AG09319 (cell line): ENCODE data around the gene MED20.
A peak's percentile ranks its signal among the peaks of the same experiment; 100 is the strongest.

Experiments used
- DNase-seq: peaks from one replicate; pipeline ENCODE4 v3.0.0-alpha.2; 2010; ENCODE audit warnings: low read depth; ENCODE audit errors: extremely low read depth
- TF ChIP-seq, protein P1 (sequence below): IDR thresholded peaks from 2 replicates; pipeline ENCODE4 v1.5.1; 2011; ENCODE audit warnings: low read depth, mild to moderate bottlenecking, inconsistent platforms, low read length, moderate library complexity

The MED20 gene

DNA sequence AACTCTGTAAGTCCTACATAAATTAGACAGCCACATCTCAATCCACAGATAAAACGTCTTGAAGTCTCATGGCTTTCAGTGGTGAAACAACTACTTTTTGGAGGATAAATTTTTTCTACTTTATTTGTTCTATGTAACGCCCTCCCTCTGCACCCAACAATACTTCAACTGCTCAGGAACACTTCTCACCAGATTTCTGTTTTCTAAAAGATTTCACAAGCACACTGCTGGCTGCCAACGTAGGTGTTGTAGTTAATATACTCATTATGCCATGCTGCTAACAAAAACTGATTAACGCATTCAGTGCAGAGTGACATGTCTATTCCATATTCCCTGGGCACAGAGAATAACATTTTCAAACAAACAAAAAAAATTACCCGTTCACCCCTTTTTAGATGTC lies 36.0 kb downstream of the MED20 start:
- TF ChIP-seq, protein P1, sequence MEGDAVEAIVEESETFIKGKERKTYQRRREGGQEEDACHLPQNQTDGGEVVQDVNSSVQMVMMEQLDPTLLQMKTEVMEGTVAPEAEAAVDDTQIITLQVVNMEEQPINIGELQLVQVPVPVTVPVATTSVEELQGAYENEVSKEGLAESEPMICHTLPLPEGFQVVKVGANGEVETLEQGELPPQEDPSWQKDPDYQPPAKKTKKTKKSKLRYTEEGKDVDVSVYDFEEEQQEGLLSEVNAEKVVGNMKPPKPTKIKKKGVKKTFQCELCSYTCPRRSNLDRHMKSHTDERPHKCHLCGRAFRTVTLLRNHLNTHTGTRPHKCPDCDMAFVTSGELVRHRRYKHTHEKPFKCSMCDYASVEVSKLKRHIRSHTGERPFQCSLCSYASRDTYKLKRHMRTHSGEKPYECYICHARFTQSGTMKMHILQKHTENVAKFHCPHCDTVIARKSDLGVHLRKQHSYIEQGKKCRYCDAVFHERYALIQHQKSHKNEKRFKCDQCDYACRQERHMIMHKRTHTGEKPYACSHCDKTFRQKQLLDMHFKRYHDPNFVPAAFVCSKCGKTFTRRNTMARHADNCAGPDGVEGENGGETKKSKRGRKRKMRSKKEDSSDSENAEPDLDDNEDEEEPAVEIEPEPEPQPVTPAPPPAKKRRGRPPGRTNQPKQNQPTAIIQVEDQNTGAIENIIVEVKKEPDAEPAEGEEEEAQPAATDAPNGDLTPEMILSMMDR = no peak
- DNase-seq = no peak

DNA sequence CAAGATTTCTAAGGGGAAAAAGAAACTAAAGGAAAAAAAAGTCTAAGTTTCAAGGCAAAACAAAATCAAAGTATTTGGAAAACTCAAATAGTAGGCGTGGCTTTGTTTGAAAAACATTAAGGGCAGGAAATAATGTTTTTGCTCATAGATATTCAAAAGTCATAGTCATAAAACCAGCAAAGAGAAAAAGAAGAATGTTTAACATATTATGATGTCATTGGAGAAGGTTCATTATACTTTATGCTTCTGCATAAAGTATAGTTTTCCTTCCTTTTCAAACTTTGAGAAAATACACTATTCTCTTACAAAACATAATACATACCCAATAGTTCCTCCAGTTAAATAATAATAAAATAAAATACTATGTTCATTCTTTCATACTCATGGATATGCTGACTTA lies 39.4 kb downstream of the MED20 start:
- TF ChIP-seq, protein P1 = no peak
- no peak for DNase-seq

DNA sequence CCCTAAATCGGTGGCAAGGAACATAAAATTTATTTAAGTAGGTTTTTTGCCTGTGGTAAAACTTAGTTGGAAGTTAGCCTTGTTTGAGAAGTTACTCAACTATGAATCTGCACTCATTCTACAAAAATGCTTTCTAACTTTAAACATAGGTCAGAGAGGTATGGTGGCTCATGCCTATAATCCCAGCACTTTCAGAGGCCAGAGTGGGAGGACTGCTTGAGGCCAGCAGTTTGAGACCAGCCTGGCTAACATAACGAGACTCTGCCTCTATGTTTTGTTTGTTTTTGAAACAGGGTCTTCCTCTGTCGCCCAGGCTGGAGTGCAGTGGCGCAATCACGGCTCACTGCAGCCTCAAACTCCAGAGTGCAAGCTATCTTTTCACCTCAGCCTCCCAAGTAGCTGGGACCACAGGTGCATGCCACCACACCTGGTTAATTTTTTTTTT lies 42.0 kb downstream of the MED20 start:
- TF ChIP-seq, protein P1 = no peak
- peak; percentile 14 for DNase-seq

DNA sequence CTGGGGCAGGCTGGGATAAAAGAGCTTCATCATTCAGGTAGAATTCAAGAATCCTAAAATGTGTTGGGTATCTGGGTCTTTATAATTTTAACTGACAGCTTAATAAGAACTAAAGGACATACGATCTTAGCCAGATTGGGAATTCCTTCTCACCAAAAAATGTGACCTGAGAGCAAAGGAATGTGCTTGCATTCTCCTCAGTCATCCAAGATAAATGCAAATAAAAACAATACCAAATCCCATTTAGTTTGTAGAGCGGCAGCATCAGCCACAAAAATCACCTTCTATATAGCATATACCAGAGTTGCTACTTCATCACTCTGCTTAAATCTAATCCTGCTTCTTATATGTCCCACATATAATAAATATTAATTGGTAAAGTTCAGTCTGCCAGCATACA lies 42.7 kb downstream of the MED20 start:
- TF ChIP-seq, protein P1 = no peak
- no peak for DNase-seq

DNA sequence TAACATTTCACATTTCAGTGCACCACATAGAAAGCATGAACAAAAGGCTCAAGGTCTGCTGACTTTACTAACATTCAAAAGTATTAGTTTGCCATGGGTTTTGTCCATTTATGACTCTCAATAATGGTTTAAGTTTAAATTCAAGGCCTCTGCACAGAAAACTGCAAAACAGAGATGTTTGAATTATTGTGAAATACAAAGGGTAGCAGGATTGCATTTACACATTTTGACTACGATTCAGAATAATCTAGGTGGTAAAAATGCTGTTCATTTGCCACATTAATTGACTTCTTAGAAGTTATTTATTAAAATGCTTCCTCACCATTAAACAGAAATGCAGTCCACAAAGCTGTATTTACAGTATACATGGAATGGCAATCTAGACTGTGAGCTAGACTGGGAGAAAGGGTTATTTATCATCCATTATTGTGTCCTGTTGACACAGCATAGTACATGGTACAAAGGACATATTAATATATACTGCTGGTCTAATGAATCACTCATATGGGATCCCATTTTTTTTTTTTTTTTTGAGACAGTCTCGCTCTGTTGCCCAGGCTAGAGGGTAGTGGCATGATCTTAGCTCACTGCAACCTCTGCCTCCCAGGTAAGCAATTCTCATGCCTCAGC lies 43.8 kb downstream of the MED20 start:
- DNase-seq = no peak
- TF ChIP-seq, protein P1 = no peak

DNA sequence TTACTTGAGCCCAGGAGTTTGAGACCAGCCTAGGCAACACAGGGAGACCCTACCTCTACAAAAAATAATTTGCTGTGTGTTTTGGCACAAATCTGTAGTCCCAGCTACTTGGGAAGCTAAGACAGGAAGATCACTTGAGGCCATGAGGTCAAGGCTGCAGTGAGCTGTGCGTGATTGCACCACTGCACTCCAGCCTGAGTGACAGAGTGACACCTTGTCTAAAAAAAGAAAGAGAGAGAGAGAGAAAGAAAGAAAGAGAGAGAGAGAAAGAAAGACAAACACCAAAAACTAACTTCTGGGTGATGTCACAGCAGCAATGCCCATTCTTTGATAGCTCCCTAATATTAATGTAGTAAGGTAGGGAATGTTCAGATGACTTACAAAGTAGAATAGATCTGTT lies 46.2 kb downstream of the MED20 start:
- TF ChIP-seq, protein P1 = no peak
- DNase-seq = no peak

DNA sequence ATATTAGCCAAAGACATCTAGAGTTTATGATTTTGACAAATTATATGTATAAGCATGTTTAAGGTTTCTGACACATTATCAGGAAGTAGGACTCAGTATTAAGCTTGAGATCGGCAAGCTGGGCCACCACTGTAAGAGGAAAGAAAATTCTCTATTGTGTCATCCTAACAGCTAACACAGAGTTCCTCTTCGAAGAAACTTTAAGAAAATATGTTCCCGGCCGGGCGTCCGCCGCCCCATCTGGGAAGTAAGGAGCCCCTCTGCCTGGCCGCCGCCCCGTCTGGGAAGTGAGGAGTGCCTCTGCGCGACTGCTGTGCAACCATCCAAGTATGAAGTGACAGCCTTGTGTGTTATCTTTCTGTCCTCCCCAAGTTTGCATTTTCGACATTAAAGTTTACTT lies 48.8 kb downstream of the MED20 start:
- no peak for DNase-seq
- TF ChIP-seq, protein P1 = no peak
